Ovary (tissue), 3 donors: ENCODE results near the gene BTBD9.

Experiments used
- CTCF ChIP-seq, 3 donors: fragments of 450-650 bp in 2 of 3; fragments of 200-600 bp in 1 of 3; IDR thresholded peaks; one replicate each; pipeline versions ENCODE4 v1.5.1 to v1.8.0; 2016 to 2022; ENCODE audit warnings: antibody characterized with exemption in 3 of 3, mild to moderate bottlenecking in 1 of 3
- POLR2A ChIP-seq: fragments of 450-650 bp; IDR thresholded peaks from one replicate; pipeline ENCODE4 v1.6.1; 2017; ENCODE audit warnings: antibody characterized with exemption, mild to moderate bottlenecking, moderate library complexity
- donor health status: DM: no; HTN: no; CAD: no.

DNA sequence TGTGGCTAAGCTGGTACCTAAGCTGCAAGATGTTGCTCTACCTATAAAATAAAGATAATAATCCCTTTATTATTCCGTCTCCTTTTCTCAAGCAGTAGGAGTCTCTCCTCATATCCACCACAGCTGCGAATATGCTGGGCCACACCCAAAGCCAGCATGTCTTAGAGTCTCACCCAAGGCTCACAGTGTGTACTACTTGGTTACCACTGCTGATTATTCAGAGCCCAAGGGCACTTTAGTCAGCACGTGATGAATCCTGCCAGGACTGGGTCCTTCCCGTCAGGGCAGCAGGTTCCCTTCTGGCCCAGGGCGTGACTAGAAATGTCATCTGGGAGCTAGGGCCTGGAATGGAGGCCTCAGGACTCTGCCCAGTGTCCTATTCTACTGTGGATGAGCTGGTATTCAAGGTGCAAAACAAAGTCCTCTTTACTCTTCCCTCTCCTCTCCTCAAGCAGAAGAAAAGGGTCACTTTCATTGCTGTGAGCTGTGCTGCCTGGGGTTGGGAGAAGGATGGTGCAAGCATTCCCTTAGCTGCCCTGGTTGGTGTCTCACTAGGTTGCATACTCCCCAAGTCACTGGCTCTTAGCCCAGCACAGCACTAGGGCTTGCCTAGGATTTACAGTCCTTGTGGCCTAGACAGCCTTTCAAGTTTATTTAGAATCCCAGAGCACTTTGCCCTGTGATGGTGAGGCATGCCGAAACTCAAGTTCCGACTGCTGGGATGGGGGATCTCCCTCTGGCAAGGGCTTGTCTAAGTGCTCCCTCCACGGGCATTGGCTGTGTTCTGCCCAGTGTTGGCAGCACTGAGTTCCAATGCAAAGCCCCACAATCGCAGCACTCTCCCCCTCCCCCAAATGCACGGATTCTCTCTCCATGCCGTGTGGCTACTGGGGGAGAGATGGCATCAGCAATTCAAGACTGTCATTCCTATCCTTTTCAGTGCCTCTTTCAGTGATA lies 320.2 kb downstream of the BTBD9 start:
- no peak for TF ChIP-seq CTCF (IDR thresholded peaks at IDR 0.05)
- TF ChIP-seq POLR2A: no peak
